SH-SY5Y (cell line): ENCODE measurements around the gene KLHL4.

Experiments
- GATA2 ChIP-seq: IDR thresholded peaks from 2 replicates; pipeline ENCODE4 v1.6.1; 2011; ENCODE audit warnings: mild to moderate bottlenecking, low read depth, low read length
- GATA3 ChIP-seq: IDR thresholded peaks from 2 replicates; pipeline ENCODE4 v1.6.1; 2011; ENCODE audit warnings: low read depth, mild to moderate bottlenecking, low read length, moderate library complexity

- no peak for TF ChIP-seq GATA2
- TF ChIP-seq GATA3 = no peak
Measured at GRCh38 chrX:87515836-87516235, 1.8 kb upstream of the KLHL4 start.
